CD4-positive, alpha-beta T cell treated with Interleukin-12 subunit alpha and Interleukin-12 subunit beta, for 1 hour (primary cell): ENCODE results near the gene KRT38.
"Not testable (repeated sequence)": the region's sequence is repeated elsewhere in the genome, so short reads cannot be mapped to it uniquely, and the experiment has no call there.

ENCODE experiments used
- DNase-seq: peaks from one replicate; pipeline ENCODE4 v3.0.0-alpha.2; 2020

KRT38 gene

DNA sequence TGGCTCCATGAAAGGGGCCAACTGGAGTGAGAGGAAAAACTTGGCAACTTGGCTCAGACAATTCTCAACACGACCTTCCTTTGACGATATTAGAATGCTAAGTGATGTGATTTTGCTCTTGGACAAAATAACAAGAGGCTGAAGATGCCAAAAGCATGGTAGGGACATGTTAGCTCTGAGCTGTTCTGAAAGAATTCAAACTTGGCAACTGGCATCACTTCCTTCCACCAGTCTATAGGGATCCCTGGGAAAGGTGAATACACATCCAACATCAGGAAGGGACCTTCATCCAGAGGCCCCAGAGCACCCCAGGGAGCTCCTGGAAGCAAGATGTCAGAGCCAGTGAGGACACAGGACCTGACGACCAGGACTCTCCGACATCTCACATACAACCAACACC lies 20.6 kb downstream of the KRT38 start:
- DNase-seq, result no peak

DNA sequence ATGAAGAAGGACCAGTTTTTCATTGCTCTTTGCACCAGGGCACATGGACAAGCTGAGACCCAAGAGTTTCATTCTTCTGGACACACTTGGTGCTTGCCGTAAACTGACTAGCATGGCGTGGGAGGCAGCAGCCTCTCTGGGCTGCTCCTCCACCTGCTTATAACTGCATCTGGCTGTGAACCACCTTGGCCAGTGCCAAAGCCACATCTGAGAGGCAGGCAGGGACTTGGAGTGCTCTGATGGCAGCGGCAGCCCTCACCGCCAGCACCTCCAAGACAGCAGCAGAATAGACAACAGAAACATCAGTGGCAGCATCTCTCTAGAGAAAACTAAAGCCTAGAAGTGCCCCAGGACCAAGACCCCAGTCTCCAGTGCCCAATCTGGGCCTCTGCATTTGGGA lies 21.1 kb downstream of the KRT38 start:
- no peak for DNase-seq

DNA sequence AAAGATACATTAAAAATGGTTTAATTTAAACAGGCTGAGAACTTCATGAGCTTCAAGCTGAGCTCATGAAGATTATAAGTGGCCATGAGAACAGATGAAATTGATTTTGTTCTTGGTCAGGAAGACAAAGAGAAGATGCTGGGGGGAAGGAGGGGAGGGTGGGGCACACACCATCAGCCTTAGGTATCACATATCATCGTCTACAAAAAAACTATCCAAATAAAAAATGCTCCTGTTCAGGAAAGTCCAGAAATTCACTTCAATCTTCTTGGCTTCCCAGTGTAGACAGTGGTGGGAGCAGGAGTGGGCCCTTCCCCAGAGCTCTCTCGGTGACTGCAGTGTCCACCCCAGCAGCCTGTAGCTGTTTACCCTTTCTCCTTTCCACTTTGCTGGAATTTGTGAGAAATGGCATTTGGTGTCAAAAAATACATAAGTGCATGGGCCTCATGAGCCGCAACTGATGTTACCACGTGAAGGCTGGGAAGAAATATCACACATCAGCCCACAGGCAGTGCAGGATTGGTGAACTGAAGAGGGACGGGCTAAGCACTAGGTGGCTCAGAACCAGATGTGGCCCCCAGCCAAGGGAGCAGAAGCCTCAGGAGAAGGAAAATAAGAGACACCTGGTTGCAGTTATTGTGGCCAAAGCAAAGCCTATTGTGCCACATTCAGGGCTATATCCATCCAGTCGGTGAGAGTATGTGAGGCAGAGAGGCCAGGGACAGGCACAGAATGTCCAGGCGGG lies 22.5 kb downstream of the KRT38 start:
- no peak for DNase-seq

DNA sequence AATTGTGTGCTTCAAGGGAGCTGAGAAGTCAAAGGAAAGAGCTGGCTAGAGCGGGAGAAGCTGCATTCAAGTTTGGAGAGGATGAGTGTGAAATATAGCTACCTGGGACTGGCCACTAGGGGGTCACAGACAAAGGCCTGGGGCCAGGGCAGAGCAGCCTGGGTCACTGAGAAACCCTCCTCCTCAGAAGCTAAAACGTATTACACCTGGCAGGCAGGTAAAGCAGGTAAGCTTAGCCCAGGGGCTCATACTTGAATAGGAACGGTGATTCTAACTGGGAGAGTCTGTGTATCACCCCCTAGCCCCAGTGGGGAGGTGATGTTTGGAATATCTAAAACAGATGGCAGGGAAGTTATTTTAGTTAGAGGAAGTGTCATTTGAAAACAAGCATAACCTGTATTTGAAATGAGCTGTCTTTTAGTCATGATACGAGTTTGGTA lies 23.2 kb downstream of the KRT38 start:
- no peak for DNase-seq

DNA sequence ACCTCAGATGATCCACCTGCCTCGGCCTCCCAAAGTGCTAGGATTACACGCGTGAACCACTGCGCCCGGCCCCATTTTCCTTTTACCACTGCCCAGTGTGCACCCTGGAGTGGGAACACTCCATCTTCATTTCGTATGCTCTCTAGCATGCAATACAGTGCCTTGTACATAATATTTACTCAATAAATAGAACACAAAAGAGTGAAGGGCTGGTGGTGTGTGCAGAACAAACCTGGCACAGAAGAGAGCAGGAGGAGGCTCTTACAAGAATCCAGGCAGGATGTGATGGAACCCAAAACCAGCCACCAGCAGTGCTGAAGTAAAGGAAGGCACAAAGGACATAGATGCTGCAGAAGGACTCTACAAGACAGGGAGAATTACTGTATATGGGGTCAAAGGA lies 23.7 kb downstream of the KRT38 start:
- no peak for DNase-seq

DNA sequence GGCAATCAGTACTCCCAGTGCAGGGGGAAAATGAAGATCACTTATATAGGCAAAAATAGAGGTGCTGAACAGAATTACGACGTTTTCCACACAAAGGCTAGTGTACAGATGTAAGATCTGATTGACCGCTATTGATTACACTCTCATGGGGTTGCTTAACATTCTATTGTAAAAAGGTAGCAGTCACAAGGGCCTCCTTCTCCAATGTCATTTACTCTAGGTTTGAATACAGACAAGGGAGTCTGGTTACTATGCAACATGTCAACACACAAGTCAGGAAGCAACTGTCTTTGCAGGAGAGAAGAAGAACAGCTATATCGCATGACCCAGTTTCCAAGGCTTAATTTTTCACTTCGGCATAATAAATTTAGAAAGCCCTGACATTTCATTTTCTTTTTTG lies 24.3 kb downstream of the KRT38 start:
- DNase-seq, result no peak

DNA sequence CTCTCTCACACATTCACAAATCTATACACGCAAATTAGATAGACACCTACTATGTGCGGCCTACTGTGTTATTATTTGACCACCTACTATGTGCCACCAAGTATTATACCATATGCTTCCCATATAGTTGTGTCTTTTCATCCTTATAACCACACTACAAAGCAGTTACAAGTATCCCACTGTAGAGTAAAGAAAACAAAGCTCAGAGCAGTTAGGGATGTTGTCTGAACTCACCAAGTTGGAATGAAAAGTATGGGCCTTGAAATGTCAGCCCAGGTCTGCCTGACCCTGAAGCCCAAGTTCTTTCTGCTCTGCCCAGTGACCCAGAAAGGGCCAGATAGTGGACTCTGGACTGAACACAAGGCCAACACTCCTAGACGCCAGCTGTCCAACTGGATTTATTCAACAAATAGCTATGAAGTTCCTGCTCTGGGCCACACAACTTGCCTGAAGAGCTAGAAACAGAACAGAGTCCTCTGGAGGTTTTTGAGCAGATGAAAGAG lies 24.9 kb downstream of the KRT38 start:
- no peak for DNase-seq

DNA sequence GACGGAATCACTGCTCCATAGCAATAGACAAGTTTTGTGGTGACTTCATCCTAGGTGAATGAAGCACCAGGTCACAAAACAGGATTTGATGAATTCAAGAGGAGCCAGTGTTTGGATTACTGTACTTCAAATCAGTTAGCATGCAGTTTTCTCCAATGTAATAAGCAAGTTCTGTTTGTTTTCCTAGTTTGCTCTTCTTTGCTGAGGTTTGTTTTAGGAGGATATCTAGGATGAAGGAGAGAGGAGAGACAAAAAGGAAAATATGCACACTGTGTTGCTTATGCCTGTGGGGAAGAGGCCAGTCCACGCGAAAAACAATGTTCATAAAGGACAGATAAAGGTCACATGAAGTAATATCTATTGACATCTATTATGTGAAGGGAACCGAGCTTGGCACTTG lies 25.4 kb downstream of the KRT38 start:
- DNase-seq, result no peak

DNA sequence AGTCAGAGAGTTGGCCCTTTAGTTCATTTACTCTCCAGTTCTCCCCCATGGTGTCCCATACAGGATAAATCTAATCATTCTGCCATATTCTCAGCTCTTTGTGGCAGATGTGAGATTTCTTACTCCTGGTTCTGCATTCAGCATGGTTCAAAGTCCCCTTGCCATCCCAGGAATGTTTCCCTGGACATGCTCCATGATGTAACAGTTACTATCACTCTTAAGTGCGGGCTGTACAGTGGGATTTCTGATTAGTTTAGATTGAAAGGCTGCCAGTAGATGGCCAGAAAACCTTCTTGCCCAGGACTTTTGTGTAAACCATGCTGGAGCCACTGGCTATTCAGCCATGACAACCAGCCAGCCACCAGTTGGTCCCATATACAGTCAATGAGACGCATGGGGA lies 26.8 kb downstream of the KRT38 start:
- DNase-seq, result no peak

DNA sequence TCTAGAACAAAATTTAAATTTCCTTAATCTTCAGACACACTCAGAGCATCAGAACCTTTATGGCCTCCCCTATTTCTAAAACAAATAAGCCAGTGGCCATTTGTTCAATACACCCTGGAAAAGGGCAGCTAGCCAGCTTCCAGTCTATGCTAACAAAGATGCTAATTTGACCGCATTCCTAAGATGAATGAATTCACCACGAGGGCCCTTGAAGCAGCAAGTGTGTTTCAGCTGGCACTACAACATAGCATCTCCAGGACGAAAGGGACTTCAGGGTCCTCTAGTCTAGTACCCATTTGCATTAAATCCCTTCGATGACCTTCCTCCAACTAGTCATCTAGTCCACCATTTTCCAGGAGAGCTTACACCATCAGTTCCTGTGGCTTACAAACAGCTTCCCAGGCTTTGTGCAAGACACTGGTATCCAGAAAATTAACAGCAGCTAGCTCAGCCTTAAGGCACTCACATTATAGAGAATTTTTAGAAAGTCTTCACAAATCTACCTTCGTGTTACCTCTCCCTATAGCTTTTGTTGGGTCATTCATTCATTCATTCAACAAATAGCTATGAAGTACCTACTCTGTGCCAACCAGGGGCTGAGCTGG lies 27.3 kb downstream of the KRT38 start:
- no peak for DNase-seq

DNA sequence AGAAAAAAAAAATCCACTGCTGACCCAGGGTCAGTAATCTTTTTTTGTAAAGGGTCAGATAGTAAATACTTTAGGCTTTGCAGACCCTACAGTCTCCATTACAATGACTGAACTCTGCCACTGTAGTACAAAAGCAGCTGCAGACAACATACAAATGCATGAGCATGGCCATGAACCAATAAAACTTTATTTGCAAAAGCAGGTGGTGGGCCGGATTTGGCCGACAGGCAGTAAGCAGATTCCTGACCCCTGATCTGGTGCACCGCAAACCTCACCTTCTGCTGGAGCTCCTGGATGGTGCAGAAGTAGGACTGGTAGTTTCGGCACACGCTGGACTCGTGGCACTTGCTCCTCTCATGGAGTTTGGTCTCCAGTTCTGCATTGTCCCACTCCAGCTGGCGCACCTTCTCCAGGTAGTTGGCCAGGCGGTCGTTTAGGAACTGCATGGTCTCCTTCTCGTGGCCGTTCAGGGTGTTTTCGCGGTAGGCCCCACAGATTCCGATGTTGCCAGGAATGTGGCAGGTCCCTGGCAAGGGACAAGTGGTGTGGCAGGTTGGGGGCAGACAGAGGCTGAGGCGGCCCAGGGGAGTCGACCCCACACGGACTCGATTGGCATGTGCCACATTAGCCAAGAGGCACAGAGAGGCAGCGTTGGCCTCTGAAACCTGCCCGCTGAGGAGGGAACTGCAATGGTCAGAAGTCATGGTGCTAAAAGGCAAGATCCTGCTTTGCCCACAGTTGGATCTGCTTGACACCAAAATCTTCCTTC lies 29.5 kb downstream of the KRT38 start:
- no peak for DNase-seq

DNA sequence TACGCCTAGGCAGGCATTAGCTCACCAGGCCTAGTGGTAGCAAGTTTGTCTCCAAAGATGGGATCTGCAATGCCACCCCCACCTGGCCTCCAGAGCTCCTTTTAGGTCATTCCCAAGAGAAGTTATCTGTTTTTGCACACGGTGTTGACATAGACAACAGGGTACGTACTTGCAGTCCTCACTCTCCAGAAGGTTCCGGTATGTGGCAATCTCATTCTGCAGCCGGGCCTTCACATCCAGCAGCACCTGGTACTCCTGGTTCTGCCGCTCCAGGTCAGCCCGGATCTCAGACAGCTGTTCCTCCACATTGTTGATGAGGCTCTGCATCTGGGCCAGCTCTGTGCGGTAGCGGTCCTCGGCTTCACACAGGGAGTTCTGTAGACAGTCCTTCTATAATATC lies 33.6 kb downstream of the KRT38 start:
- DNase-seq, result no peak

DNA sequence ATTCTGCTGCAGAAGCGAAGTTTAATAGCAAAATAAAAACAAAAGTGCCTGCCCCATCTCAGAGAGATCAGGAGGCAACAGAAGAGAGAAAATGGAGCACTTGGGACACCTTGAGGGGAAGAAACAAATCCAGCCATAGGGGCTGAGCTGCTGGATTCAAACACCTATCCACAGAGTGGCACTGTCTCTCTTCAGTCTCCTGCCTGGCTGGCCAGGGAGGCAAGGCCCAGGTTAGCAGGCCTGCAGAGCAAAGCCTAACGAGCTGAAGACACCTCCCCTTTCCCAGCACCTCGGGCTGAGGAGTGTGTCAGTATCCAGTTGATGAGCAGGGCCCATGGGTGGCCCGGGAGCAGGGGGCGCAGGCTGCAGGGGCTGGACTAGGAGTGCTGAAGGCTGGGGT lies 34.6 kb downstream of the KRT38 start:
- DNase-seq, result no peak

DNA sequence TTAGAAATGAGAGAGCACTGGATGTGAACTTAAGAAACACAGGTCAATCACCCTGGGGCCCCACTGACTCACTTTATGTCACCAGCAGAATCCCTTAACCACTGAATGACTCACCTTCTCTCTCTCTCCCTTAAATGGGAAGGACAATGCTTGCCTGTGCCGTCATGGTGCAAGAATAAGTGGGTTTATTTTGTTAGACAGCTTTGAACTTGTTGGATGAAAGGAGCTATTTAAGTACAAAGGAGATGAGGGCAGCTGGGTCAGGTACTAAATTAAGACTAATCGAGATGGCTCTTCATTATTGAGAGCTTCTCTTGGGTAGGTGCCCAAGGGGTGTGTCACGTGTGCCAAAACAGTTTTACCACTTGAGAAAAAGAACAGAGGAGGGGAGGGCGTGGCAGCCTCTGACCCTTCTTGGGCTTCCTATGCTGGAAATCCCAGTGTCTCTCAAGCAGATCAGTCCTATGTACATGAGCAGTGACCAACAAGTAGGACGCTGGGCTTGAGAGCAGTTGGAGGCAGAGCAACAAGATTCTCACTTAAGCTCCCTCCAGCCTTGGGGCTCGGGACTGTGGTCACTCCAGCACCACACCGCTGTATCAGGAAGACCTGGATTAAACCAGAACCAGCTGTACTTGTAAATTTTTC lies 36.6 kb downstream of the KRT38 start:
- peak; percentile 20 for DNase-seq

DNA sequence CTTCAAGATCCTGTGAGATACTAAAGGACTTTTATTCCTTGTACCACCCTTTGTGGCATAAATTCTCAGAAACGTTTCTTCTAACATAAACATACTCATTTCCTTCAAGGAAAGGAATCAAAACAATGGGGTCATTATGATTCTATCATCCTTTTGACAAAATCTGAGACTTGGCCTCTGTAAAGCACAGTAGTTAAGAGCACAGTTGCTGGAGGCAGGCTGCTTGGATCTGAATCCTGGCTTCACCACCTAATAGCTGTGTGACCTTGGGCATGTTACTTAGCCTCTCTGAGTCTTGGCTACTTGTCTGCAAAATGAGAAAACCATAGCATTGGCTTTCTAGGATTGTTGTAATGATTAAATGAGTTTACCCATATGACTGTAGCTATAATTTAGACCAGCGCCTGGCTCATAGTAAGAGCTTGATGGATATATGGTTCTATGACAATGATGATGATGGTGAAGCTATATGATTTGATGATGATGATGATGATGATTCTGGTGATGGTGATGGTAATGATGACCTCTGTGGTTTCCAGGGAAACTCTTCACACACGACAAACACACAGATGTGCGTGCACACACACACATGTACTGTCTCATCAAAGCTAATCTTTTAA lies 37.3 kb downstream of the KRT38 start:
- DNase-seq, result no peak

DNA sequence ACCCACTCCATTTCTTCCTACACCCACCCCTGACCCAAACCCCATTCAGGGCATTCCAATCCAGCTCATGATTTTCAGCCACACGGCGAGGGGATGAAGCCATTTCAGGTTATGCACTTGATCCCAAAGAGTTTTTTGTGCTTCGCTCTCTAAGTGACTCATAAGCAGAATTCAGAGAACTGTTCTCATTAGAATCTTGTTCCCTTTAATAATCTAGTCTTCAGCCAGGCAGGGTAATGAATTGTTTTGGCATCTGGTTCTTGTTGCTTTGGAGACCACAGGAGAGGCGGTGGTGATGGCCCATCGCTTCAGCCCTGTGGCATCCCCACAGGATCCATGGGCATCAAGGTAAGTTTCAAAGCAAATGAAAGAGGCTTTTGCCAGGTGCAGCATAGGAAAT lies 38.6 kb downstream of the KRT38 start:
- DNase-seq, result no peak

DNA sequence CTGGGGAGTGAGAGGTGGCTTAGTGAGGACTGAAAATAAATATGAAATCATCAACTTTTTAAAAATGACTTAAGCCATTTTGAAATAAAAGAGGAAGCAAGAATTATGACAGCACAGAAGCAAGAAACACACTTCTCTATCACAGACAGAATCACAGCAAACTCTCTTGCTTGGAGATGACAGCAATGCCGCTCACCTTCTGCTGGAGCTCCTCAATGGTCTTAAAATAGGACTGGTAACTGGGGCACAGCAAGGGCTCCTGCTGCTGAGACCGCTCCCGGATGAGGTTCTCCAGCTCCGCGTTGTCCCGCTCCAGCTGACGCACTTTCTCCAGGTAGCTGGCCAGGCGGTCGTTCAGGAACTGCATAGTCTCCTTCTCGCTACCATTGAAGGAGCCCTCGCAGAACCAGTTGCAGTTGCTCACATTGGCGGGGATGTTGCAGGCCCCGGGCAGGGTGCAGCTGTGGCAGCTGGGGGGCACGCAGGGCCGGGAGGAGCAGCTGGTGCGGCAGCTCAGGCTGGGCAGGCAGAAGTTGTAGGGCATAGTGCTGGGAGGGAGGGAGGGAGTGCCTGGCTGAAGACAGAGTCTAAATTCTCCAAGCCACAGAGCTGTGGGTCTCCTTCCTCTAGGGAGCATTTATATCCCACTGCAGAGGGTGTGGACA lies 43.7 kb downstream of the KRT38 start, which contains the start of gene KRT31:
Gene KRT31, minus strand, starts transcription at position 613 of the 665 bp plus-strand sequence. Its CDS starts 69 bp downstream, at position 544.
- DNase-seq, result no peak

DNA sequence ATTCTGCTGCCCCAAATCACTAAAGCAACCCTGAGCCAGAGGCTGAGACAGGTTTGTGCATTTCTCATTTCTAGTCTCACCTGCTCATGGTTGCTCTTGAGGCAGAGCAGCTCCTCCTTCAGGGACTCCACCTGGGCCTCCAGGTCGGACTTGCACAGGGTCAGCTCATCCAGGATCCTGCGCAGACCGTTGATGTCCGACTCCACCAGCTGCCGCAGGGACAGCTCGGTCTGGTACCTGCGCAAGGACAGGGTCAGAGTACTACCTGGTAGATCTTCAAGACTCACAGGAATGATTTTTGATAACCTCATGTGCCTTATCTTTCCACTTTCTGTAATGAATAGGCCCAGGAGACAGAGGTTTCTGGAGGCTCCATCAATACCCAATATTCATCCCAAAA lies 44.4 kb downstream of the KRT38 start:
- DNase-seq, result no peak

DNA sequence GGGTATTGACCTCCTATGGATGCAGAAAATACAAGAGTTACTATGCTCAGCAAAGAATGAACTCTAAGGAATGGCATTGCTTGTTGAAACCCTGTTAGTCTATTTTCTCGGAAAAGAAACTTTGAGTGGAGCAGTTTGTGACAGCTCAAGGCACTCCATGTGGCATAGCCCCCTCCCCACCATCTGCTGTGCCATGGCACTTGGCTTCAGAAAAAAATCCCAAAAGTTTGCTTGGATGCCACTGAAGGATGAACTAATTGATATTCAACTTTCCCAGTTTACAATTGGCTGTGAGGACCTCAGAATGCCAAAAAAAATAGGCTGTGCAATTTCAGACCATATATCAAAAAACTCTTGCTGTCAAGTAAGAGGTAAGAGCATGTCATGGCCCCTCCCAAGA lies 45.2 kb downstream of the KRT38 start:
- no peak for DNase-seq

DNA sequence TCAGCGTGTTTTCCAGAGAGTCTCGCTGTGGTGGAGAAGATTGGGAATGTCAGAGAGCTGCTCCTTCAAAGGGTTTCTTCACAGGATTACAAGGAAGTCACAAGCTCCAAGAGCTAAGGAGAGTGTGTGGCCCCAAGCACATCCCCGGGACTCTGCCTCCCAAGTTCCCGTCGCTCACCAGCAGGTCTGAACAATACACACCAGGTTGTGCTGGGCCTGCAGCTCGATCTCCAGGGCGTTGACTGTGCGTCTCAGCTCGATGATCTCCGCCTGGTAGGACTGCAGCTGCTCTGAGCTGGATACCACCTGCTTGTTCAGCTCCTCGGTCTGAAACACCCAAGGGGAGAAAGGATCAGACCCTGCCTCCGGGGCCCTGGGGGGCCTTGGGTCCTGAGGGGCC lies 45.7 kb downstream of the KRT38 start:
- DNase-seq, result not testable (repeated sequence)

DNA sequence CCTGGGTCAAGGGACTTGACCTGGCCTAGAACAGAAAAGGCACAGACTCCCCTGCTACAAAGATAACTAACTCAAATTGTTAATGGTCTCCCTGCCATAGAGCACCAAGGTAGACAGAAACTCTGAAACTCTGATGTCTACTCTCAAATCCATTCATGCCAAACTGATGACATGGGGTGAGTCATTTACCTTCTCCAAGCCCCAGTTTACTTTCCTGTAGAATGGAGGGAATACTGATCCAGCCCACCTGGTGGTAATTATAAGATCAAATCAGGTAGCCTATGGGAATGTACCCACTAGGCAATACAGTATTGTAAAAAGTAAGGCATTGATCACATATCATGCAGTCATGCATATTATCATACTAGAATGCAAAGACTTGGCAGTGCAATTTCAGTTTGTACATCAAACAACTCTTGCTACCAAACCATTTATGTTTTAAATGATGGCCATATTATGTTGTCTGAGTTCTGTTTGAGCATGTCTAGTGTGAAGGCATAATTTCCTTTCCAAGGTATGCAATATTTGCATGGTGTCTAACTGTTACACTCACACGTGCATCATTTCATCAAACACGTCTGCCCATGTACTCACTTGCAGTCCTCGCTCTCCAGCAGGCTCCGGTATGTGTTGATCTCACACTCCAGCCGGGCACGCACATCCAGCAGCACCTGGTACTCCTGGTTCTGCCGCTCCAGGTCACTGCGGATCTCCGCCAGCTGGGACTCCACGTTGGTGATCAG lies 46.4 kb downstream of the KRT38 start:
- no peak for DNase-seq

DNA sequence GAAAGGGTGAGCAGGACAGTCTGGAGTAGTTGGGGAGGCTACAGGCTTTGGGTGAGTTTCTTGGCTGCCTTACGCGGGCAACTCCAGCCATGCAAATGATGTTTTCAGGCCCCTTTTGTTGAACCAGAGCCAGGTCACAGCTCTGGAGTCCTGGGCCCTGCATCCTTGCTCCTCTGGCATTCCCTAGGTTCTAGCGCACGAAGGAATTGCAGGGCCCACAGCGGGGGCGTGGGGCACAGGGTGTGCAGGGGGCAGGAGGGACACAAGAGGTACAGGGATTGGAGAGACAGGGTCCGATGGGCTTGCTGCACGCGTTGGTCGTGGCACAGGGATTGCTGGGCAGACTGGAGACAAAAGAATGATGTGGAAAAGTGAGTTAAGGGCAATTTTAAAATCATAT lies 47.0 kb downstream of the KRT38 start:
- no peak for DNase-seq
